A673 (cell line): ENCODE data around the gene OVAAL.

Source experiments
- CTCF ChIP-seq: fragments of 300-800, 200-600 bp; sonication (generic); conservative IDR thresholded peaks from 2 replicates; pipeline ENCODE4 v1.5.1; 2017; ENCODE audit warnings: low read depth, mild to moderate bottlenecking, antibody characterized with exemption, low read length, moderate library complexity, mixed read lengths
- EZH2 ChIP-seq: fragments of 200-600 bp; sonication (generic); IDR thresholded peaks from 2 replicates; pipeline ENCODE4 v1.6.1; 2017; ENCODE audit warnings: borderline replicate concordance, low read depth, mild to moderate bottlenecking, mixed read lengths, antibody characterized with exemption, low read length; ENCODE audit not compliant: poor library complexity, severe bottlenecking

- no peak for TF ChIP-seq CTCF
- TF ChIP-seq EZH2: no peak
Observed at GRCh38 chr1:180525715-180526039, 33.1 kb upstream of the OVAAL start.
